ENCODE data around the gene OR10G8.

Gene OR10G8

GRCh38 chr11:124078591-124078990, 52.0 kb downstream of the OR10G8 start:
- DNase-seq: no peak

GRCh38 chr11:124079631-124080326, 53.2 kb downstream of the OR10G8 start:
- DNase-seq: no peak

All from KG1 (cell line).